ENCODE results near the gene INTS3.

DNA sequence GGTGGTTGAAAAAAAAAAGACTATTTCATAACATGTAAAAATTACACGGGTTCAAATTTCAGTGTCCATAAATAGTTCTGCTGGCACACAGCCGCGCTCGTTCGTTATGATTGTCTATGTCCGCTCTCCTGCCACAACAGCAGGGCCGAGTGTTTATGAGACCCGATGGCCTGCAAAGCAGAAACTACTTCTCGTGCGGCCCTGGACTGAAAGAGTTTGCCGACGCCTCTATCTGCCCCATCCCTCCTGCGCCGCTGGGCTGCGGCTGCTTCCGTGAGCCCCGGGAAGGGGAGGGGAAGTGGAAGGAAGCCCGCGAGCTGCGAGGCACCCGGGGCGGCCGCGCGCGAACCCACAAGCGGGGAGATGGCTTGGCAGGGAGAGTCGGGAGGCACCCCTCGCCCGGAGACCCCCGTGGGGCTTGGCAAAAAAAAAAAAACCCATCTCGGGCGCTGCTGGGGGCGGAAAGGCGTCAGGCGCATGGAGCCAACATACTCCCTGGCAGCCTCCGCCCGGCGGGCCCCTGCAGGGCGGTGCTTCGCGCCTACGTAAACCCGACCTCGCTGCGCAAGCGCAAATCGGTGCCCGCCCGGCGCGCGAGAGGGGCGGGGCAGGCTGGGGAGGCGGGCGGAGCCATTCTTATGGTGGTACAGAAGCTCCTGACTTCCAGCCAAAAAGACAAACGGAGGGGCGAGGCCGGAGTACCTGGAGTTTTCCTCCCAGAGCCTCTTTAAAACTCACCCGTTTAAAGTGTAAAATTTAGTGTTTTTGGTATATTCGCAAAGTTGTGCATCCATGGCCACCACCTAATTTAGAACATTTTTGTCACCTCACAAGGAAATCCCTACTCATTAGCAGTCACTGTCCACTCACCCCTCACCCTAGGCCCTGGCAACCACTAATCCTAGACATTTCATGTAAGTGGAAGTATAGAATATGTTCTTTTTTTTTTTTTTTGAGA lies 55.7 kb downstream of the INTS3 start:
- peak in 3 of 5 experiments; percentile 9 to 37 (median 19) for TF ChIP-seq CTCF (IDR thresholded peaks at IDR 0.05 in 4 of 5, conservative IDR thresholded peaks at IDR 0.05 in 1 of 5)
- peak; percentile 94 to 95 for TF ChIP-seq POLR2A (IDR thresholded peaks at IDR 0.05)
